ENCODE results near the gene SLC5A9.
A peak's percentile ranks its signal among the peaks of the same experiment; 100 is the strongest.

The SLC5A9 gene

DNA sequence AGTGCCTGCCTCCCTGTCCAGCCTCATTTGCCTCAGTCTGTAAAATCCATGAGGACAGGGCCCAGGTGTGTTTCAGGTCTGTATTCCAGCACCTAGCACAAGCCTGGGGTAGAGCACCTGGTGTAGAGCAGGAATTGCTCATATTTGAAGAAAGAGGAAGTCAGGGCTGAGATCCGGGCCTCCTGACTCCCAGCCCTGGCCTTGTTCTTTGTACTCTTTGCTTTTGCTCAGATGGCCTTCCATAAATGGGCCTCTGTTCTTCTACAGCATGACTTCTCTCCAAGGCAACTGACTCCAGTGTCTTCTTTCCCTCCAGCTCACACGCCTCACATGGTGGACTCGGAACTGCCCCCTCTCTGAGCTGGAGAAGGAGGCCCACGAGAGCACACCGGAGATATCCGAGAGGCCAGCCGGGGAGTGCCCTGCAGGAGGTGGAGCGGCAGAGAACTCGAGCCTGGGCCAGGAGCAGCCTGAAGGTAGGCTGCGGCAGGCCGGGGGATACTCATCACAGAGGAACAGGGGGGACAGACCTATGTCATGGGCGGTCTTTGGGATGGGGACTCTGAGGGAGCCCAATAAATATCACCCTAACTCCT lies 19.7 kb downstream of the SLC5A9 start:
- TF ChIP-seq ZFX (IDR thresholded peaks at IDR 0.05) (no peak), CTCF (conservative IDR thresholded peaks at IDR 0.05) (no peak)
- no peak overlapping the region for H3K27ac ChIP-seq

DNA sequence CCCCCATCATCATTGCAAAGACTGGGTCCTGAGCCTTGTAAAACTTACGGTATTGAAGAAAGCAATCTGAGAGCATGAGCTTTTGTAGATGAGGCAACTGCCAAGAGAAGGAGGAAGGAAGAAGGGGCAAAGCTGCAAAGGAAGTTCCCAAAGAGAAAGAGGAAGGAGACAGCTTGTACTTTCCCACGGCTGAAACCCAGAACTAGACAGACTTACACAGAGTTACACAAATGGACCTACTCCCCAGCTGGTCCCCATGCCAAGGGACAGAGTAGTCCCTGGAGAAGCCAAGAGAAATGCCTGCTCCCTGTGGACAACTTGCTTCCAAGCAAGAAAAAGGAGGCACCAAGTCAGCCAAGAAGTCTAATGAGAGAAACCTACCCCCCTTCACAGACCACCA lies 22.6 kb downstream of the SLC5A9 start:
- TF ChIP-seq CTCF (conservative IDR thresholded peaks at IDR 0.05), result no peak
- TF ChIP-seq ZFX (IDR thresholded peaks at IDR 0.05), result no peak
- peak overlapping the region; percentile 33; the same call in 1 of the 2 replicates for H3K27ac ChIP-seq

DNA sequence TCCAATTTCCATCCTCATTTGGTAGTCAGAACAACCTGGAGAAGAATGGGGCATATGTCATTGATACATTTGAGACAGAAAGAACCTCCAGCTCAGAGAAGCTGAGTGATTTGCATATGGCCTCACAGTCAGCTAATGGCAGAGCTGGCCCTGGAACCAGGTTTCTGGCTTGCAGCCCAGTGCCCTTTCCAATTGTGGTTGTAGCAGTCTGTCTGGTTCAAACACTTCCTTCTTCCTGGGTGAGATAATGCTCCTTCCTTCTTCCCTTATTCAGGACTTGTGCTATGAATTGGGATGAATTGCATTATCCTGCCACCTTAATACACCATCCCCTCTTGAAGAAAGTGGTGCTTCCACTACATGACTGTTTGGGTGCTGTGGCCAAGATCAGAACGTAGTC lies 24.2 kb downstream of the SLC5A9 start:
- H3K27ac ChIP-seq, result peak overlapping the region; percentile 84
- TF ChIP-seq ZFX (IDR thresholded peaks at IDR 0.05) (no peak), CTCF (conservative IDR thresholded peaks at IDR 0.05) (no peak)

DNA sequence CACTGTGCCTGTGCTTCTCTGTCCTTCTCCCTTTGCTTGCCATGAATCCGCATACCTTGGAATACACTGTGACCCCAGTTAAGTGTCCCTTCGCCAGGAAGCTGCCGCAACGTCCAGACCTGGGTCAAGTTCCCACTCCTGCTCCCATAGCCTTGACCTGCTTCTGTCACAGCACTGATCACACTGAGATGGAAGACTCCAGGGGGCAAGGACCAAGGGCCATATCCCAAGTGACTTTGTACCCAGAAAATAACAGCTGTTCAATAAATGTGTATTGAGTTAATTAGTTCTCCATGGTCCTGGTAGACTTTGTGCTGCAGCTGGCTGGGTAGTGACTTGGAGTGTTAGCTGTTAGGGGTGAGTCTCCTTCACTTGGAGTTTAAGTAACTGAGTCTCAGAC lies 25.8 kb downstream of the SLC5A9 start:
- H3K27ac ChIP-seq, result no peak overlapping the region; the same call in 1 of the 2 replicates

DNA sequence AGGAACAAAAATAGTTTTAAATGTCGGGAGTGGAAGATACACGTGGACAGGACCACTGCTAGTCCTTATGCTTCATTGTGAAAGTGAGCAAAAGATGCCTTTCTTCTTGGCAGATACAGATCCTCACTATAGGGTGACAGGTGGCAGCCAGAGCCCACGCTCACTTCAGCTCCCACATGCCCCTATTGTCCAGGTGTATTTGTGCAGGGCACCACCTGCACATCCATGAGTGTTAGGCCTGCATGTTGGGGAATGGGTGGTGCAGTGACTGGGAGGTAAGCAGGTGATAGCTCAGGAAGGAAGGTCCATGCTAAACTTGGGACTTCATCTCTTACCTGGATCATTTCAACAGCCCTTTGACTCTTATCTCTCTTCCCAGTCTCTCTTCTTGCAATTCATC lies 27.4 kb downstream of the SLC5A9 start:
- no peak overlapping the region for H3K27ac ChIP-seq
- TF ChIP-seq CTCF (conservative IDR thresholded peaks at IDR 0.05) (peak; percentile 27; the same call in 1 of the 2 replicates), ZFX (IDR thresholded peaks at IDR 0.05) (no peak)

More for the DNA sequence above, 25.8 kb downstream of the SLC5A9 start:
- no peak for TF ChIP-seq CTCF (conservative IDR thresholded peaks at IDR 0.05)
- no peak for TF ChIP-seq ZFX (IDR thresholded peaks at IDR 0.05)

GRCh38 chr1:48250572-48250971 lies 28.1 kb downstream of the SLC5A9 start:
- no peak overlapping the region for H3K27ac ChIP-seq
- TF ChIP-seq ZFX (IDR thresholded peaks at IDR 0.05) (no peak), CTCF (conservative IDR thresholded peaks at IDR 0.05) (no peak)

DNA sequence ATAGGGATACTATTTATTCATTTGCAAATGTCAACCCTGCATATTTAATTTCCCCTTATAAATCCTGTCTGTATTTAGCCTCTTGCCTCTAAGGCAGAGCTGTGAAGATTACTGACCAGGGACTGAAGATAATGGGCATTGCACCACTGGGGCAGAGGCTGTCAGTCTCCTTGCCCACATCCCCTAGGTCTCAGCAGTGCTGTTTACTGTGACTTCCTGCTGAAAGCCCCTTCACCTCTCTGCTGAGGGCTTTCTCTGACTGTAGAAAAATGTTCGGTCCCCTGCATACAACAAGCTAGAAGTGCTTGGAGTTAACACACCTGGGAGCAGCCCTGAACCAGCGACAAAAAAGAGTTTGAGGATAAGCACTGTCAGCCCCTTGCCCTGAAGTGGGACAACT lies 28.8 kb downstream of the SLC5A9 start:
- TF ChIP-seq CTCF (conservative IDR thresholded peaks at IDR 0.05) (no peak), ZFX (IDR thresholded peaks at IDR 0.05) (no peak)
- 0 out of 2 replicates have a peak overlapping the region, but pooled peaks have one; percentile 28 for H3K27ac ChIP-seq
